OCI-LY3 (cell line): ENCODE data around the gene TARBP1.
A peak's percentile ranks its signal among the peaks of the same experiment; 100 is the strongest.

Experiments used
- H2AFZ ChIP-seq: fragments of 200-600, 300-600 bp; shearing (Covaris generic); 2 replicates; pipeline ENCODE4 v1.6.0; 2014; ENCODE audit warnings: antibody characterized with exemption, low read depth, low read length
- H3K27ac ChIP-seq: fragments of 200-600, 300-600 bp; sonication (generic); 2 replicates; pipeline ENCODE4 v1.5.1; 2014; ENCODE audit warnings: mild to moderate bottlenecking, low read length, moderate library complexity, mixed read lengths
- H3K27me3 ChIP-seq: fragments of 200-600, 300-600 bp; sonication (generic); 2 replicates; pipeline ENCODE4 v1.6.1; 2014; ENCODE audit warnings: low read depth, low read length, mixed read lengths
- H3K36me3 ChIP-seq: fragments of 200-600, 300-600 bp; sonication (generic); replicated peaks from 2 replicates; pipeline ENCODE3; 2014; ENCODE audit warnings: low read depth, low read length, mixed read lengths
- H3K4me1 ChIP-seq: fragments of 300-600, 200-600 bp; sonication (generic); 2 replicates; pipeline ENCODE4 v1.6.1; 2014; ENCODE audit warnings: low read length, mixed read lengths
- H3K4me2 ChIP-seq: fragments of 200-600, 300-600 bp; sonication (generic); 2 replicates; pipeline ENCODE4 v1.6.1; 2014; ENCODE audit warnings: low read length, mixed read lengths
- H3K4me3 ChIP-seq: fragments of 300-600, 200-600 bp; sonication (generic); 2 replicates; pipeline ENCODE4 v1.5.1; 2014; ENCODE audit warnings: antibody characterized with exemption, mild to moderate bottlenecking, low read length, moderate library complexity
- H3K79me2 ChIP-seq: fragments of 300-600, 200-600 bp; shearing (Covaris generic); 2 replicates; pipeline ENCODE4 v1.6.1; 2014; ENCODE audit warnings: mild to moderate bottlenecking, low read length, mixed read lengths
- H3K9ac ChIP-seq: fragments of 300-600, 200-600 bp; shearing (Covaris generic); 2 replicates; pipeline ENCODE4 v1.6.0; 2014; ENCODE audit warnings: mild to moderate bottlenecking, low read length, moderate library complexity
- H3K9me3 ChIP-seq: fragments of 200-600, 300-600 bp; shearing (Covaris generic); 2 replicates; pipeline ENCODE4 v1.6.1; 2014; ENCODE audit warnings: low read length, mixed read lengths; ENCODE audit not compliant: insufficient read depth
- H4K20me1 ChIP-seq: fragments of 200-600, 300-600 bp; sonication (generic); 2 replicates; pipeline ENCODE4 v1.6.1; 2016; ENCODE audit warnings: low read length, mixed read lengths; ENCODE audit not compliant: insufficient read depth
- CTCF ChIP-seq: fragments of 200-600, 300-600 bp; sonication (generic); IDR thresholded peaks from 2 replicates; pipeline ENCODE4 v1.5.1; 2014; ENCODE audit warnings: antibody characterized with exemption, low read length, low read depth
- EZH2phosphoT487 ChIP-seq: fragments of 200-600 bp; shearing (Covaris generic); IDR thresholded peaks from 2 replicates; pipeline ENCODE4 v1.6.1; 2018; ENCODE audit warnings: antibody characterized with exemption, mixed run types, low read depth

The TARBP1 gene

GRCh38 chr1:234489007-234489697 lies 10.2 kb upstream of the TARBP1 start:
- TF ChIP-seq CTCF (peak; percentile 31; the same call in 1 of the 2 replicates), EZH2phosphoT487 (no peak)
- peak overlapping the region; percentile 80 for H3K4me2 ChIP-seq
- no peak overlapping the region for H2AFZ ChIP-seq
- H3K79me2 ChIP-seq: no peaks in the 10 kb centered on the region
- peak overlapping the region; percentile 65; the same call in 1 of the 2 replicates for H3K27ac ChIP-seq
- peak overlapping the region; percentile 39; the same call in 1 of the 2 replicates for H3K9ac ChIP-seq
- H4K20me1 ChIP-seq: no peaks in the 10 kb centered on the region
- peaks cover 45% of the 10 kb centered on the region for H3K4me1 ChIP-seq
- H3K27me3 ChIP-seq: peaks cover 52% of the 10 kb centered on the region
- H3K36me3 ChIP-seq: no peaks in the 10 kb centered on the region
- H3K4me3 ChIP-seq: peak overlapping the region; percentile 55
- no peaks in the 10 kb centered on the region for H3K9me3 ChIP-seq

GRCh38 chr1:234488054-234489006 lies 9.4 kb upstream of the TARBP1 start:
- Histone ChIP-seq H3K27me3 (peaks cover 48% of the 10 kb centered on the region), H3K79me2 (no peaks in the 10 kb centered on the region), H3K4me1 (peaks cover 36% of the 10 kb centered on the region), H2AFZ (no peak overlapping the region), H3K9ac (peak overlapping the region; percentile 39), H3K27ac (peak overlapping the region; percentile 65), H3K4me3 (peak overlapping the region; percentile 55), H3K9me3 (no peaks in the 10 kb centered on the region), H3K36me3 (no peaks in the 10 kb centered on the region), H3K4me2 (peak overlapping the region; percentile 80), H4K20me1 (no peaks in the 10 kb centered on the region)
- TF ChIP-seq CTCF (no peak), EZH2phosphoT487 (no peak)

GRCh38 chr1:234486858-234487840 lies 8.2 kb upstream of the TARBP1 start:
- no peaks in the 10 kb centered on the region for H4K20me1 ChIP-seq
- TF ChIP-seq CTCF (peak; percentile 98), EZH2phosphoT487 (no peak)
- H3K79me2 ChIP-seq: no peaks in the 10 kb centered on the region
- H3K4me3 ChIP-seq: peak overlapping the region; percentile 55
- peaks cover 35% of the 10 kb centered on the region for H3K4me1 ChIP-seq
- no peaks in the 10 kb centered on the region for H3K9me3 ChIP-seq
- H3K27me3 ChIP-seq: peaks cover 52% of the 10 kb centered on the region
- no peaks in the 10 kb centered on the region for H3K36me3 ChIP-seq
- peak overlapping the region; percentile 22 for H3K9ac ChIP-seq
- H2AFZ ChIP-seq: no peak overlapping the region
- H3K27ac ChIP-seq: peak overlapping the region; percentile 65
- peak overlapping the region; percentile 80 for H3K4me2 ChIP-seq
